OCI-LY7 (cell line): ENCODE data around the gene SRY.

Experiments
- CTCF ChIP-seq: fragments of 200-600 bp; sonication (generic); conservative IDR thresholded peaks from 2 replicates; pipeline ENCODE4 v1.5.1; 2014; ENCODE audit warnings: mild to moderate bottlenecking, antibody characterized with exemption, low read length, moderate library complexity, mixed read lengths
- EZH2phosphoT487 ChIP-seq: fragments of 200-600 bp; sonication (generic); IDR thresholded peaks from 2 replicates; pipeline ENCODE4 v1.6.1; 2018; ENCODE audit warnings: low read depth, borderline replicate concordance, mild to moderate bottlenecking, mixed run types, antibody characterized with exemption, low read length, moderate library complexity, mixed read lengths

GRCh38 chrY:2824471-2824870 is 37.0 kb upstream of the SRY start:
- TF ChIP-seq EZH2phosphoT487 (no peak), CTCF (no peak)
